Measurements from ENCODE around the gene PPP2R5C. TPM values are rescaled to one million over a fixed set of nuclear protein-coding genes. Genes with fewer than 3 reads are reported as not detected.

The PPP2R5C gene
- total RNA-seq, 1 experiment from 2014 or later = 93.0 TPM

DNA sequence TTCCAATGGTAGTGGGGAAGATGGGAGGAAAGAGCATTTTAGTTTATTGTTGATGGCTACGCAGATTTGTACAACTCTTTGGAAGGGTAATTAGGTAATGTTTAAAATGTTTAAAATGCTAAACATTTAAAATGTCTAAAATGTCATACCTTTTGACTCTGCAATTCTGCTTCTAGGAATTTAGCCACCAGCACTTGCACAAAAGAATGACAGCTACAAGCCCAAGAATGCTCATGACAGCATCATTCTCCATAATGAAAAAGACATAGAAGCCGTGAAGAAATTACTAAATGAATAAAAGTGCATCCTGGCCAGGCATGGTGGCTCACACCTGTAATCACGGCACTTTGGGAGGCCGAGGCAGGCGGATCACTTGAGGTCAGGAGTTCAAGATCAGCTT, 182.9 kb downstream of the PPP2R5C start:
- no peak overlapping the region for H3K14ac ChIP-seq (ENCODE audit: insufficient read depth, low read length)
- DNase-seq = no peak
- no peak overlapping the region for H2AFZ ChIP-seq (ENCODE audit: low read length)
- H3K18ac ChIP-seq (ENCODE audit: insufficient read length, low read depth, low read length) = no peak overlapping the region
- peaks cover 35% of the 10 kb centered on the region for H3K27me3 ChIP-seq (ENCODE audit: insufficient read depth, low read length)
- no CpG with 5 or more reads among the region's 5 CpGs for WGBS (ENCODE audit: extremely low coverage, insufficient read length, low lambda C conversion rate)
- H4K20me1 ChIP-seq (ENCODE audit: control insufficient read depth, insufficient read depth, insufficient read length) = no peaks in the 10 kb centered on the region
- H3K4ac ChIP-seq (ENCODE audit: low read depth, low read length) = no peak overlapping the region
- Mint-ChIP-seq H3K9me3 (no peaks in the 10 kb centered on the region; a peak in 2 of 5 replicates), H3K4me1 (peaks cover 18 to 23% of the 10 kb centered on the region in 2 experiments), H3K27me3 (ENCODE audit: low read depth) (peaks cover 84% of the 10 kb centered on the region), H3K27ac (no peak overlapping the region), H3K36me3 (ENCODE audit: insufficient read depth in 1 of 3, low read depth in 3 of 3) (no peaks in the 10 kb centered on the region), H3K4me3 (no peak overlapping the region)
- no peak overlapping the region for H4K8ac ChIP-seq (replicated peaks; ENCODE audit: insufficient read length, low read depth, low read length)
- H3K79me1 ChIP-seq (ENCODE audit: insufficient read depth, low read depth, low read length, poor library complexity, severe bottlenecking) = no peaks in the 10 kb centered on the region
- no peak for TF ChIP-seq CTCF (conservative IDR thresholded peaks at IDR 0.05)
- no peak overlapping the region for H4K91ac ChIP-seq (ENCODE audit: insufficient read length, low read depth, low read length)
- H3T11ph ChIP-seq (ENCODE audit: low read length) = no peak overlapping the region
- no peak overlapping the region for H2AK5ac ChIP-seq (ENCODE audit: insufficient read length, low read length)
- H3K4me2 ChIP-seq (ENCODE audit: insufficient read depth, insufficient read length, low read length) = no peak overlapping the region
- no peak overlapping the region for H2BK12ac ChIP-seq (ENCODE audit: insufficient read length, low read depth, low read length)
- H2BK120ac ChIP-seq (ENCODE audit: low read depth, low read length, poor library complexity, severe bottlenecking) = no peak overlapping the region
- no peak overlapping the region for H2BK20ac ChIP-seq (ENCODE audit: low read depth, low read length, poor library complexity, severe bottlenecking)
- H3K23ac ChIP-seq (ENCODE audit: insufficient read length, low read depth, low read length) = no peak overlapping the region
- no peak overlapping the region for H2BK5ac ChIP-seq (ENCODE audit: insufficient read length, low read length)
- no peak overlapping the region for H3K27ac ChIP-seq (ENCODE audit: insufficient read length, low read depth, low read length)
- H4K5ac ChIP-seq (ENCODE audit: insufficient read length, low read depth, low read length) = no peak overlapping the region
- H3K56ac ChIP-seq (ENCODE audit: insufficient read length, low read depth, low read length) = no peak overlapping the region
- H3K79me2 ChIP-seq (ENCODE audit: insufficient read depth, low read length) = no peaks in the 10 kb centered on the region
- no peak overlapping the region for H3K9ac ChIP-seq (ENCODE audit: extremely low read depth, insufficient read length, low read length)
- no peaks in the 10 kb centered on the region for H3K9me3 ChIP-seq (ENCODE audit: control insufficient read depth, low read depth, low read length)
- H2BK15ac ChIP-seq (ENCODE audit: low read depth, low read length) = no peak overlapping the region
- H3K23me2 ChIP-seq (ENCODE audit: insufficient read length, low read depth, low read length, poor library complexity, severe bottlenecking) = no peaks in the 10 kb centered on the region
- H3K4me1 ChIP-seq (ENCODE audit: insufficient read depth, low read length) = 0 out of 2 replicates have a peak, but pooled peaks cover 2% of the 10 kb centered on the region
